Right lobe of liver (tissue), 4 donors: ENCODE results near the gene HABP4.

Experiments
- CTCF ChIP-seq, 4 donors: fragments of 200-600 bp in 3 of 4; fragments of 450-650 bp in 1 of 4; IDR thresholded peaks; one replicate each; pipeline versions ENCODE4 v1.5.1 to v1.8.0; 2016 to 2022; ENCODE audit warnings: antibody characterized with exemption in 4 of 4, mild to moderate bottlenecking in 2 of 4
- POLR2A ChIP-seq: fragments of 450-650 bp; IDR thresholded peaks from one replicate; pipeline ENCODE4 v1.6.1; 2017; ENCODE audit warnings: antibody characterized with exemption, mild to moderate bottlenecking
- donor health status: DM: no; HTN: no; CAD: no.
- donor health status: DM: no; HTN: no; CAD: no.
- donor health status: DM: no; HTN: yes; CAD: no.

GRCh38 chr9:96476591-96476990, 26.6 kb downstream of the HABP4 start:
- TF ChIP-seq CTCF (IDR thresholded peaks at IDR 0.05) (no peak), POLR2A (no peak)
